Epithelial cell of proximal tubule (primary cell): ENCODE data around the gene GRK3. TPM values are rescaled to one million over a fixed set of nuclear protein-coding genes. Genes with fewer than 3 reads are reported as not detected.
"Not testable (repeated sequence)": the region's sequence is repeated elsewhere in the genome, so short reads cannot be mapped to it uniquely, and the experiment has no call there.

Experiments used
- DNase-seq: peaks from one replicate; pipeline ENCODE4 v3.0.0-alpha.2; 2011; ENCODE audit warnings: low read depth
- H3K4me3 ChIP-seq: 2 replicates; pipeline ENCODE4 v1.5.1; 2011; ENCODE audit warnings: low read depth, mild to moderate bottlenecking, low read length
- total RNA-seq: library from RNA; depleted of rRNA; stranded (reverse); fragments of >200 nt; gene quantifications from 2 replicates; pipeline ENCODE4 v1.2.3, GENCODE V29; 2015
- TF ChIP-seq, protein P1 (sequence below): conservative IDR thresholded peaks from 2 replicates; pipeline ENCODE4 v1.5.1; 2012; ENCODE audit warnings: low read depth, mild to moderate bottlenecking, low read length

The GRK3 gene
- total RNA-seq, 1 donor from 2014 or later = 2.0 TPM

- TF ChIP-seq, protein P1, sequence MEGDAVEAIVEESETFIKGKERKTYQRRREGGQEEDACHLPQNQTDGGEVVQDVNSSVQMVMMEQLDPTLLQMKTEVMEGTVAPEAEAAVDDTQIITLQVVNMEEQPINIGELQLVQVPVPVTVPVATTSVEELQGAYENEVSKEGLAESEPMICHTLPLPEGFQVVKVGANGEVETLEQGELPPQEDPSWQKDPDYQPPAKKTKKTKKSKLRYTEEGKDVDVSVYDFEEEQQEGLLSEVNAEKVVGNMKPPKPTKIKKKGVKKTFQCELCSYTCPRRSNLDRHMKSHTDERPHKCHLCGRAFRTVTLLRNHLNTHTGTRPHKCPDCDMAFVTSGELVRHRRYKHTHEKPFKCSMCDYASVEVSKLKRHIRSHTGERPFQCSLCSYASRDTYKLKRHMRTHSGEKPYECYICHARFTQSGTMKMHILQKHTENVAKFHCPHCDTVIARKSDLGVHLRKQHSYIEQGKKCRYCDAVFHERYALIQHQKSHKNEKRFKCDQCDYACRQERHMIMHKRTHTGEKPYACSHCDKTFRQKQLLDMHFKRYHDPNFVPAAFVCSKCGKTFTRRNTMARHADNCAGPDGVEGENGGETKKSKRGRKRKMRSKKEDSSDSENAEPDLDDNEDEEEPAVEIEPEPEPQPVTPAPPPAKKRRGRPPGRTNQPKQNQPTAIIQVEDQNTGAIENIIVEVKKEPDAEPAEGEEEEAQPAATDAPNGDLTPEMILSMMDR = no peak
- DNase-seq = no peak
- H3K4me3 ChIP-seq = no peak overlapping the region
Observed at GRCh38 chr22:25545672-25546071, 18.8 kb upstream of the GRK3 start.

- TF ChIP-seq, protein P1 = no peak
- no peak for DNase-seq
Observed at GRCh38 chr22:25546242-25546641, 18.2 kb upstream of the GRK3 start.

DNA sequence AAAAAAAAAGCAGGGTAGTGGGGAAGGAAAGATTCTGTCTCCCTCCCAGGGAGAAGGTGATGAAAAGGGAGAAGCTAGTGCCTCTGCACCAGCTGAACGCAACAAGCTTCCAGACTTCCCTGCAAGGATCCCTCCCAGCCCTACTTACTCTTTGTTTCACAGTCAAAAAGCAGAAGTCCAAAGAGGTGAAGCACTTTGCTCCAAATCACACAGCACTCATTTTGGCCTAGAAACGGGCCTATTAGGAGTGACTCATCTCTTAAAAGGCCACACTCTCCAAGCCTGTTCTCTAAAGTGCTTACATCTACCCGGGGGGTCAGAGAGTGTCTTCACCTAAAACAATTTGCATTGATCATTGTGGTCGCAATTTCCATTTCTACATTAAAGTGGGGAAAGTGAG, 17.7 kb upstream of the GRK3 start:
- DNase-seq = no peak
- TF ChIP-seq, protein P1 = no peak
- no peak overlapping the region for H3K4me3 ChIP-seq

More at GRCh38 chr22:25546242-25546641, 18.2 kb upstream of the GRK3 start:
- no peak overlapping the region for H3K4me3 ChIP-seq

GRCh38 chr22:25548866-25549464, 15.5 kb upstream of the GRK3 start:
- TF ChIP-seq, protein P1 = no peak
- H3K4me3 ChIP-seq = no peak overlapping the region
- no peak for DNase-seq

- no peak for DNase-seq
- TF ChIP-seq, protein P1 = no peak
- H3K4me3 ChIP-seq = no peak overlapping the region
Observed at GRCh38 chr22:25551396-25551795, 13.1 kb upstream of the GRK3 start.

- not testable (repeated sequence) for H3K4me3 ChIP-seq, DNase-seq
Observed at GRCh38 chr22:25552405-25552804, 12.1 kb upstream of the GRK3 start.

DNA sequence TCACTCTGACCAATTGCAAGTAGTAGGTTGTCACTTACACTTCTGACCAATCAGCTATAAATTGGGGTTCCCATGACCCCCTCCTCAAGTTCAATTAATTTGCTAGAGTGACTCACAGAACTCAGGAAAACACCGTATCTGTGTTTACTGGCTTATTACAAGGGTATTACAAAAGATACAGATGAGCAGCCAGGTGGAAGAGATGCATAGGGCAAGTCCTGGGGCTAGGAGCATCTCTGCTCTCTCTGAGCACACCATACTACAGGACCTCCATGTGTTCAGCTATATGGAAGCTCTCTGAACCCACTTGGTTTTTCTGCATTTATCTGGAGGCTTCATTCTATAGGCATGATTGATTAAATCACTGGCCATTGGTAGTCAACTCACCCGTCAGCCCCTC, 11.3 kb upstream of the GRK3 start:
- DNase-seq = no peak
- TF ChIP-seq, protein P1 = no peak
- H3K4me3 ChIP-seq = no peak overlapping the region
